Fibroblast of lung (primary cell): ENCODE measurements around the gene LASP1.

Experiments used
- CTCF ChIP-seq, 2 donors: IDR thresholded peaks in 1 of 2; conservative IDR thresholded peaks in 1 of 2; 1 replicate in 1 of 2; 2 replicates in 1 of 2; pipeline ENCODE4 v1.5.1; 2011 to 2012; ENCODE audit warnings: low read length in 2 of 2, control low read depth in 1 of 2, inconsistent platforms in 1 of 2, low read depth in 1 of 2, mild to moderate bottlenecking in 1 of 2
- EZH2 ChIP-seq: IDR thresholded peaks from 2 replicates; pipeline ENCODE4 v1.5.1; 2012; ENCODE audit warnings: low read length, control low read depth, mild to moderate bottlenecking; ENCODE audit errors: missing control alignments

GRCh38 chr17:38898291-38898679, 28.4 kb downstream of the LASP1 start:
- TF ChIP-seq CTCF (conservative IDR thresholded peaks at IDR 0.05 in 1 of 2, IDR thresholded peaks at IDR 0.05 in 1 of 2; ENCODE audit: low read depth in 1 of 2, low read length in 2 of 2): no peak
- TF ChIP-seq EZH2: no peak
